PC-3 (cell line): ENCODE data around the gene SLC7A1.

ENCODE experiments used
- EZH2 ChIP-seq: fragments of 300-600 bp; sonication (generic); IDR thresholded peaks from one replicate; pipeline ENCODE4 v1.6.1; 2017; ENCODE audit warnings: antibody characterized with exemption, mild to moderate bottlenecking, low read length; ENCODE audit not compliant: unreplicated experiment
- EZH2phosphoT487 ChIP-seq: fragments of 300-600 bp; sonication (generic); IDR thresholded peaks from 2 replicates; pipeline ENCODE4 v1.6.1; 2018; ENCODE audit warnings: mild to moderate bottlenecking, antibody characterized with exemption, low read length, borderline replicate concordance
- TF ChIP-seq, protein P1 (sequence below): fragments of 300-600 bp; sonication (generic); conservative IDR thresholded peaks from 2 replicates; pipeline ENCODE4 v1.5.1; 2017; ENCODE audit warnings: antibody characterized with exemption, low read depth, mild to moderate bottlenecking, low read length

DNA sequence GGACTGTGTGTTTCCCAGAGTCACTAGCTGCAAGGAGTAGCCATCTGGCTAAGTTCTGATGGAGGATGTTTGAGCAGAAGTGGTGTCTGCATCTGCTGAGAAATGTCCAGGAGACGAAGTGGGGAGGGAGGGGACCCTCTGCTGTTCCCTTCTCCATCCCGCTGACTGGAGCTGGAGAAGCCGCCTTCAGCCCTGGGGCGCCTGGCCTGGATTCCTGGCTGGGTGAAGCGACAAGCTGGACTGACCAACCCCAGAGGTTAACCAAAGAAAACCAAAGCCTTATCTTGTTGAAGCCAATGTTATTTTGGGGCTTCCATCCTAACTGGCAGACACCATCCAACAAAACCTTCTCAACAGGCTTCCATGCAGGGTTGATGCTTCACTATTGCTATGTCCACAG is 67.6 kb downstream of the SLC7A1 start:
- TF ChIP-seq, protein P1, sequence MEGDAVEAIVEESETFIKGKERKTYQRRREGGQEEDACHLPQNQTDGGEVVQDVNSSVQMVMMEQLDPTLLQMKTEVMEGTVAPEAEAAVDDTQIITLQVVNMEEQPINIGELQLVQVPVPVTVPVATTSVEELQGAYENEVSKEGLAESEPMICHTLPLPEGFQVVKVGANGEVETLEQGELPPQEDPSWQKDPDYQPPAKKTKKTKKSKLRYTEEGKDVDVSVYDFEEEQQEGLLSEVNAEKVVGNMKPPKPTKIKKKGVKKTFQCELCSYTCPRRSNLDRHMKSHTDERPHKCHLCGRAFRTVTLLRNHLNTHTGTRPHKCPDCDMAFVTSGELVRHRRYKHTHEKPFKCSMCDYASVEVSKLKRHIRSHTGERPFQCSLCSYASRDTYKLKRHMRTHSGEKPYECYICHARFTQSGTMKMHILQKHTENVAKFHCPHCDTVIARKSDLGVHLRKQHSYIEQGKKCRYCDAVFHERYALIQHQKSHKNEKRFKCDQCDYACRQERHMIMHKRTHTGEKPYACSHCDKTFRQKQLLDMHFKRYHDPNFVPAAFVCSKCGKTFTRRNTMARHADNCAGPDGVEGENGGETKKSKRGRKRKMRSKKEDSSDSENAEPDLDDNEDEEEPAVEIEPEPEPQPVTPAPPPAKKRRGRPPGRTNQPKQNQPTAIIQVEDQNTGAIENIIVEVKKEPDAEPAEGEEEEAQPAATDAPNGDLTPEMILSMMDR, result no peak
- TF ChIP-seq EZH2, result no peak
- TF ChIP-seq EZH2phosphoT487, result no peak
